Hepatocyte (in vitro differentiated cells): ENCODE results near the gene MATR3. TPM values are rescaled to one million over a fixed set of nuclear protein-coding genes. Genes with fewer than 3 reads are reported as not detected.

Source experiments
- DNase-seq: peaks from one replicate; pipeline ENCODE4 v3.0.0-alpha.2; 2016; ENCODE audit warnings: low spot score
- H2AFZ ChIP-seq: fragments of 200-600 bp; sonication (generic); 2 replicates; pipeline ENCODE4 v1.6.0; 2016; ENCODE audit warnings: antibody characterized with exemption, mild to moderate bottlenecking
- H3K27ac ChIP-seq: fragments of 200-600 bp; sonication (generic); 2 replicates; pipeline ENCODE4 v1.5.1; 2016; ENCODE audit warnings: mild to moderate bottlenecking
- H3K27me3 ChIP-seq: fragments of 200-600 bp; sonication (generic); 2 replicates; pipeline ENCODE4 v1.6.1; 2016
- H3K36me3 ChIP-seq: fragments of 200-600 bp; sonication (generic); replicated peaks from 2 replicates; pipeline ENCODE4 v1.5.1; 2016; ENCODE audit warnings: low read depth; ENCODE audit not compliant: insufficient read depth
- H3K4me1 ChIP-seq: fragments of 200-600 bp; sonication (generic); 2 replicates; pipeline ENCODE4 v1.5.1; 2016; ENCODE audit warnings: mild to moderate bottlenecking, moderate library complexity; ENCODE audit not compliant: insufficient read depth
- H3K4me2 ChIP-seq: fragments of 200-600 bp; sonication (generic); 2 replicates; pipeline ENCODE4 v1.6.0; 2016
- H3K4me3 ChIP-seq: fragments of 200-600 bp; sonication (generic); 2 replicates; pipeline ENCODE4 v1.5.1; 2016; ENCODE audit warnings: mild to moderate bottlenecking
- H3K79me2 ChIP-seq: fragments of 200-600 bp; sonication (generic); 2 replicates; pipeline ENCODE4 v1.6.0; 2017; ENCODE audit warnings: mild to moderate bottlenecking
- H3K9me2 ChIP-seq: fragments of 200-600 bp; sonication (generic); replicated peaks from 2 replicates; pipeline ENCODE4 v1.6.0; 2017; ENCODE audit warnings: mild to moderate bottlenecking; ENCODE audit not compliant: insufficient read depth
- H3K9me3 ChIP-seq: fragments of 200-600 bp; sonication (generic); 2 replicates; pipeline ENCODE4 v1.5.1; 2016; ENCODE audit warnings: low read depth, mild to moderate bottlenecking
- H4K20me1 ChIP-seq: fragments of 200-600 bp; sonication (generic); 2 replicates; pipeline ENCODE4 v1.6.0; 2016; ENCODE audit warnings: mild to moderate bottlenecking; ENCODE audit not compliant: insufficient read depth, poor library complexity, severe bottlenecking
- CTCF ChIP-seq: fragments of 200-600 bp; sonication (generic); IDR thresholded peaks from 2 replicates; pipeline ENCODE4 v1.5.1; 2016; ENCODE audit warnings: antibody characterized with exemption, mild to moderate bottlenecking; ENCODE audit not compliant: poor library complexity
- EZH2 ChIP-seq: fragments of 200-600 bp; sonication (generic); IDR thresholded peaks from 2 replicates; pipeline ENCODE4 v1.6.1; 2016; ENCODE audit warnings: antibody characterized with exemption, mild to moderate bottlenecking, borderline replicate concordance
- EZH2phosphoT487 ChIP-seq: fragments of 200-600 bp; sonication (generic); IDR thresholded peaks from one replicate; pipeline ENCODE4 v1.6.1; 2018; ENCODE audit warnings: antibody characterized with exemption, mild to moderate bottlenecking, low read depth, moderate library complexity; ENCODE audit not compliant: unreplicated experiment, severe bottlenecking
- WGBS: methylation state at CpG from one replicate; pipeline ENCODE4 v1.1.6; 2016; ENCODE audit warnings: low lambda C conversion rate; ENCODE audit errors: missing lambda C conversion rate; 5-methylcytosine and 5-hydroxymethylcytosine counted together
- polyA plus RNA-seq: library from polyadenylated mRNA; unstranded; fragments of >200 nt; fragmentation: Nextera tagmentation; extraction: Ambion mirVana; gene quantifications from 2 replicates; pipeline ENCODE4 v1.2.1, GENCODE V29; 2016
- total RNA-seq: library from RNA; depleted of rRNA; stranded (reverse); fragments of >200 nt; gene quantifications from 2 replicates; pipeline ENCODE4 v1.2.3, GENCODE V29; 2014

Gene MATR3
- total and polyA plus RNA-seq, 2 experiments from 2014 or later, result 183 to 355 TPM

- no peaks in the 10 kb centered on the region for H4K20me1 ChIP-seq
- no peak overlapping the region for H2AFZ ChIP-seq
- 91% methylated on average over 6 of the region's 6 CpGs for WGBS
- TF ChIP-seq EZH2 (no peak), EZH2phosphoT487 (no peak)
- H3K9me2 ChIP-seq, result no peaks in the 10 kb centered on the region
- peaks cover 8% of the 10 kb centered on the region for H3K4me1 ChIP-seq
- peaks cover 10% of the 10 kb centered on the region for H3K79me2 ChIP-seq
- no peak overlapping the region for H3K4me2 ChIP-seq
- no peaks in the 10 kb centered on the region for H3K27me3 ChIP-seq
- H3K27ac ChIP-seq, result no peak overlapping the region
- no peak overlapping the region for H3K4me3 ChIP-seq
- H3K36me3 ChIP-seq, result no peaks in the 10 kb centered on the region
- DNase-seq, result no peak
- H3K9me3 ChIP-seq, result no peaks in the 10 kb centered on the region
Observed at GRCh38 chr5:139278540-139279274, 14.8 kb upstream of the MATR3 start.

GRCh38 chr5:139282197-139282557 lies 11.4 kb upstream of the MATR3 start:
- no peak overlapping the region for H3K4me2 ChIP-seq
- no peak overlapping the region for H2AFZ ChIP-seq
- no peaks in the 10 kb centered on the region for H3K4me1 ChIP-seq
- no peaks in the 10 kb centered on the region for H4K20me1 ChIP-seq
- H3K27ac ChIP-seq, result no peak overlapping the region
- H3K36me3 ChIP-seq, result no peaks in the 10 kb centered on the region
- H3K4me3 ChIP-seq, result no peak overlapping the region
- H3K9me3 ChIP-seq, result no peaks in the 10 kb centered on the region
- DNase-seq, result no peak
- no peaks in the 10 kb centered on the region for H3K27me3 ChIP-seq
- H3K9me2 ChIP-seq, result no peaks in the 10 kb centered on the region
- peaks cover 2% of the 10 kb centered on the region for H3K79me2 ChIP-seq
- TF ChIP-seq EZH2phosphoT487, result no peak
- no peak for TF ChIP-seq EZH2
- TF ChIP-seq CTCF, result no peak

- Histone ChIP-seq H3K9me2 (no peaks in the 10 kb centered on the region), H3K79me2 (peaks cover 2% of the 10 kb centered on the region), H2AFZ (no peak overlapping the region), H3K4me2 (no peak overlapping the region), H3K9me3 (no peaks in the 10 kb centered on the region), H4K20me1 (no peaks in the 10 kb centered on the region), H3K4me1 (no peaks in the 10 kb centered on the region), H3K27ac (no peak overlapping the region), H3K36me3 (no peaks in the 10 kb centered on the region), H3K27me3 (no peaks in the 10 kb centered on the region), H3K4me3 (no peak overlapping the region)
- no peak for DNase-seq
- TF ChIP-seq EZH2phosphoT487 (peak; percentile 61), CTCF (no peak), EZH2 (no peak)
- WGBS, result 12% methylated on average over 3 of the region's 3 CpGs
Observed at GRCh38 chr5:139283252-139284166, 10.0 kb upstream of the MATR3 start.

GRCh38 chr5:139284295-139284694 lies 9.2 kb upstream of the MATR3 start:
- Histone ChIP-seq H3K79me2 (peaks cover 2% of the 10 kb centered on the region), H2AFZ (no peak overlapping the region), H3K4me2 (no peak overlapping the region), H3K36me3 (no peaks in the 10 kb centered on the region), H3K27me3 (no peaks in the 10 kb centered on the region), H4K20me1 (no peaks in the 10 kb centered on the region), H3K9me3 (no peaks in the 10 kb centered on the region), H3K4me3 (no peak overlapping the region), H3K4me1 (no peaks in the 10 kb centered on the region), H3K27ac (no peak overlapping the region), H3K9me2 (no peaks in the 10 kb centered on the region)
- 97% methylated on average over 8 of the region's 8 CpGs for WGBS
- TF ChIP-seq EZH2 (no peak), CTCF (no peak), EZH2phosphoT487 (no peak)
- no peak for DNase-seq
